ENCODE measurements around the gene TBC1D5.

Gene TBC1D5

DNA sequence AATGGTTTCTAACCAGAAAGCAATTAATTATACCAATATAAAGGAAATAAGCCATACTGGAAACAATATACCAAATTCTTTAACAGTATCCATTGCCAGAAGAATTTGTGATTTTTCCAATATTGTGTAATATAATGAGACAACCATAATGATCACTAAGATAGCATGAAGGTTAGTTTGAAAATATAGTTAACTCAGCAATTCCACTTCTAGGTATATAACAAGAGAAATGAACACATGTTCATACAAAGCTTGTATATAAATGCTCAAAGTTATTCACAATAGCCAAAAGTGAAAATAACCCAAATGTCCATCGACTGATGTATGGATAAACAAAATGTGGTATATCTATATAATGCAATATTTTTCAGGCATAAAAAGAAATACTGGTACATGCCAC is 369.1 kb downstream of the TBC1D5 start:
- TF ChIP-seq CTCF (conservative IDR thresholded peaks at IDR 0.05; ENCODE audit: low read length) = no peak
- no peak overlapping the region for H3K4me3 ChIP-seq (ENCODE audit: low read length)
- no peak for DNase-seq (ENCODE audit: low read depth)

DNA sequence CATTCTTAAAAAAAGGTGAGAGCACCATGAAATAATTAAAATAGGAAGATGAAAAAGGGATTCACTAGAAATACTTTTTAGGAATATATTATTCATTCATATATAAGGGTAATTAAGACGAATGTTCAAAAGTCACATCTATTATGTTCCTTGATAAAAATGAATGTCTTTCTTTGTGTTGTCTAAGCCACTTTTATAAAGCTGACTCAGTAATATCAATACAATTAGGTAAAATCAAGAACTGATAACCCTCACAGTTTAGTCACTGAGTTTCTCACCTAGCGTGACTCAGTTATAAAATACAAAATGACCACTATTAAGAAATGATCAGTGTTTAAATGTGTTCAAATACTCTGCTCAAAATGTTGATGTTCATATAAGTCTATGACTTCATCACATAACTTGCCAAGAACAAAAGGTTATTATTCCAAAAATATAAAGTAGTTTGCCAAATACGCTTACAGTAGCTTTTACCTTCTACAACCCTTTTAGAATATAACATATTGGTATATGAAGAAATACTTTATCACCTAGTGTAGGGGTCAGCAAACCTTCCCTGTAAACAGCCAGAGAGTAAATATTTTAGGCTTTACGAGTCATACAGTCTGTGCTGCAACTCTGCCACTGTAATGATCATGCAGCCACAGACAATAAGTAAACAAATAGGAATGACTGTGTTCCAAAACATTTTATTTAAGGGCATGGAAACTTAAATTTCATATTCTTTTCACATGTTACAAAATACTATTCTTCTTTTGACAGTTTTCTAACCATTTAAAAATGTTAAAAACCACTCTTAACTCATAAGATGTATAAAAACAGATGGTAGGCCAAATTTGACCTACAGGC is 369.8 kb downstream of the TBC1D5 start:
- DNase-seq (ENCODE audit: low read depth) = peak; percentile 81
- H3K4me3 ChIP-seq (ENCODE audit: low read length) = no peak overlapping the region

DNA sequence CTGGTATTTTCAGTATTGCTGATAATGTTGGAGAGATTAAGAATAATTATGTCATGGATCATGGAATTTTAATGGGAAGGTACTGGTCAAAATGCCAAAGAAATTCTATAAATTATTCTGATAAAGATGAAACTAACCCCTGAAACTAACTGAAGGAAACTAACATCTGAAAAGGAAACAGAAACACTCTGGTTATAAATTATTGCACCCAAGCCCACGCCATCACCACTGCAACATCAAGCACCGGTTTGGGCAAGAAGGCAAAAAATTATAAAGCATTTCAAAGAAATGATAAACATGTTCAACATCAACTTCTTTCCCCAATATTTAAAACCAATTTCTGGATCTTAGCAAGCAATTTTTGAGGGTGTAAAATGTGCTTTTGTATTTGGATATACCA is 372.5 kb downstream of the TBC1D5 start:
- no peak for TF ChIP-seq CTCF (conservative IDR thresholded peaks at IDR 0.05; ENCODE audit: low read length)
- H3K4me3 ChIP-seq (ENCODE audit: low read length) = no peak overlapping the region
- DNase-seq (ENCODE audit: low read depth) = no peak

More for the DNA sequence above, 369.8 kb downstream of the TBC1D5 start:
- no peak for TF ChIP-seq CTCF (conservative IDR thresholded peaks at IDR 0.05; ENCODE audit: low read length)

- peak; percentile 48 for DNase-seq (ENCODE audit: low read depth)
- TF ChIP-seq CTCF (conservative IDR thresholded peaks at IDR 0.05; ENCODE audit: low read length) = no peak
These were observed 375.3 kb downstream of the TBC1D5 start for GRCh38 chr3:17367171-17367570.

GRCh38 chr3:17360991-17361390 is 381.4 kb downstream of the TBC1D5 start:
- DNase-seq (ENCODE audit: low read depth) = peak; percentile 82
- TF ChIP-seq CTCF (conservative IDR thresholded peaks at IDR 0.05; ENCODE audit: low read length) = no peak
- no peak overlapping the region for H3K4me3 ChIP-seq (ENCODE audit: low read length)

More at GRCh38 chr3:17367171-17367570, 375.3 kb downstream of the TBC1D5 start:
- H3K4me3 ChIP-seq (ENCODE audit: low read length) = no peak overlapping the region

DNA sequence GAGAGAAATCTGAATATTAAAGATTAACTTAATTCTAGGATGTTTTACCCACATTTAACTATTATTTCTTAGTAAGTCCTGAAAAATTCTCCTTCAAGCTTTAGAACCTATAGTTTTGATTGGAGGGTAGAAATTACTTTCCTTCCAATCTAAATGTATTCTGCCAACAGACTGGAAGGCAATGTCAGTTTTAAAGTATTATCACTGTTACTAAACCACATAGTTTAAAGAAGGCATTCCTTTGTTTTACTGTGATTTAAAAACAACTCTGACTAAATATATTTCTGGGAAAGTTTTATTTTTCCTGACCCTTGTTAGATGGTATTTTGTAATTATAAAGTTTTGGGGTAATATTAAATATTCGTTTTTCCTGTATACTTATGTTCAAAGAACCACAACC is 382.5 kb downstream of the TBC1D5 start:
- TF ChIP-seq CTCF (conservative IDR thresholded peaks at IDR 0.05; ENCODE audit: low read length) = no peak
- DNase-seq (ENCODE audit: low read depth) = no peak
- H3K4me3 ChIP-seq (ENCODE audit: low read length) = no peak overlapping the region

DNA sequence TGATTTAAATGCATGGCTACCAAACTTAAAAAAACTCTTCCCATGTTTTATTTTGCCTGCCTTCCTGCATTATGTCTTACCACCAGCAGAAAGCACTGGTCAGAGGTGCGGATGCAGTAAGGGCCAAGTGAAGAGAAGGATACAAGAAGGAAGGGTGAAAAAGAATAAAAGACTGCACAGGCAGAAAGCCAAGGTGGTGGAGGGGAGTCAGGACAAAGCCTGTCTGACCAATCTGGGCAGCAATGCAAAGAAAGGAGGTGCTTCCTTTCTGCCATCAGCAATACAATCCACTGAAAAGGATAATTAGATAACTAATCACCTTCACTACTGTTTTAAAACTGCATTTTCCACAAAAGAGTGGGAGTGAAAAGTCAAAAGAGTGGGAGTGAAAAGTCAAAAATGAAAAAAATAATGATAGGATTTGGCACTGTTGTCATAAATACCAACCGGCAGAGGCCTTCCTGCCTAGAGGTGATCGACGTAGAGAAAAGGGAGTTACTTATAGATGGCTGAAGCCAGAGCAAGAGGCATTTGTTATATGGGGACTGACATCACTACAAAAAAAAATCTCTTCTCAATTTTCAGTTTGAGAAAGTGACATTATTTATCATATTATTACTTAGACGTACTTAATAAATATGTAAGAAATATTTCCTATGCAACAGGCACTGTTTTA is 385.3 kb downstream of the TBC1D5 start:
- no peak for DNase-seq (ENCODE audit: low read depth)
- no peak overlapping the region for H3K4me3 ChIP-seq (ENCODE audit: low read length)
- TF ChIP-seq CTCF (conservative IDR thresholded peaks at IDR 0.05; ENCODE audit: low read length) = no peak

Measured in AG10803 (cell line).